GM12878 (cell line): Measurements from ENCODE around the gene DNPEP. TPM values are rescaled to one million over a fixed set of nuclear protein-coding genes. Genes with fewer than 3 reads are reported as not detected.

Experiments
- ATF7 ChIP-seq: fragments of 450-650 bp; IDR thresholded peaks from 2 replicates; pipeline ENCODE4 v1.6.1; 2016; ENCODE audit warnings: low read depth, mild to moderate bottlenecking
- BHLHE40 ChIP-seq, 2 experiments: fragments of 450-650 bp in 1 of 2; IDR thresholded peaks; 2 replicates each; pipeline ENCODE4 v1.6.1; 2011 to 2017; ENCODE audit warnings: low read depth in 2 of 2, borderline replicate concordance in 1 of 2, improper control_type of control experiment in 1 of 2, low read length in 1 of 2, mild to moderate bottlenecking in 1 of 2
- DPF2 ChIP-seq: fragments of 450-650 bp; IDR thresholded peaks from 2 replicates; pipeline ENCODE4 v1.6.1; 2017; ENCODE audit warnings: mild to moderate bottlenecking
- E2F8 ChIP-seq: fragments of 450-650 bp; IDR thresholded peaks from 2 replicates; pipeline ENCODE4 v1.6.1; 2018; ENCODE audit warnings: mild to moderate bottlenecking, low read depth, moderate library complexity; ENCODE audit not compliant: partially characterized antibody
- FOXK2 ChIP-seq: fragments of 450-650 bp; IDR thresholded peaks from 2 replicates; pipeline ENCODE4 v1.6.1; 2017; ENCODE audit warnings: mild to moderate bottlenecking, moderate library complexity
- GATAD2B ChIP-seq: fragments of 450-650 bp; conservative IDR thresholded peaks from 2 replicates; pipeline ENCODE4 v1.6.1; 2017; ENCODE audit warnings: low read depth, mild to moderate bottlenecking, moderate library complexity
- IKZF1 ChIP-seq: fragments of 450-650 bp; conservative IDR thresholded peaks from 2 replicates; pipeline ENCODE4 v1.6.1; 2017; ENCODE audit warnings: antibody characterized with exemption, mild to moderate bottlenecking
- IKZF2 ChIP-seq, 2 experiments: fragments of 450-650 bp; IDR thresholded peaks; 2 replicates each; pipeline ENCODE4 v1.6.1; 2017; ENCODE audit warnings: mild to moderate bottlenecking in 2 of 2, moderate library complexity in 2 of 2
- IRF4 ChIP-seq: IDR thresholded peaks from 2 replicates; pipeline ENCODE4 v1.6.1; 2011; ENCODE audit warnings: low read depth, low read length
- KDM1A ChIP-seq: fragments of 200-600 bp; sonication (generic); IDR thresholded peaks from 2 replicates; pipeline ENCODE4 v1.6.1; 2016; ENCODE audit warnings: borderline replicate concordance
- MEF2B ChIP-seq: fragments of 450-650 bp; IDR thresholded peaks from 2 replicates; pipeline ENCODE4 v1.6.1; 2018; ENCODE audit warnings: mild to moderate bottlenecking, moderate library complexity; ENCODE audit not compliant: partially characterized antibody, poor library complexity, severe bottlenecking
- NFYB ChIP-seq: IDR thresholded peaks from 2 replicates; pipeline ENCODE4 v1.6.1; 2011; ENCODE audit warnings: low read depth, mild to moderate bottlenecking, low read length, improper control_type of control experiment, moderate library complexity; ENCODE audit not compliant: insufficient read depth
- PAX8 ChIP-seq: fragments of 450-650 bp; IDR thresholded peaks from 2 replicates; pipeline ENCODE4 v1.6.1; 2017; ENCODE audit warnings: mild to moderate bottlenecking, moderate library complexity
- POLR2A ChIP-seq: IDR thresholded peaks from 2 replicates; pipeline ENCODE4 v1.6.1; 2011; ENCODE audit warnings: low read depth, mild to moderate bottlenecking, low read length
- POU2F2 ChIP-seq: IDR thresholded peaks from 3 replicates; pipeline ENCODE4 v1.6.1; 2011; ENCODE audit warnings: low read depth, mild to moderate bottlenecking, low read length, borderline replicate concordance
- RAD51 ChIP-seq: fragments of 450-650 bp; IDR thresholded peaks from 2 replicates; pipeline ENCODE4 v1.6.1; 2016; ENCODE audit warnings: moderate library complexity, mild to moderate bottlenecking, inconsistent platforms
- RELA ChIP-seq: fragments of 450-650 bp; IDR thresholded peaks from 2 replicates; pipeline ENCODE4 v1.8.0; 2014; ENCODE audit warnings: borderline replicate concordance; ENCODE audit not compliant: partially characterized antibody
- REST ChIP-seq: IDR thresholded peaks from 2 replicates; pipeline ENCODE4 v1.6.1; 2012; ENCODE audit warnings: mild to moderate bottlenecking, low read depth, low read length
- ZBTB4 ChIP-seq: fragments of 450-650 bp; formaldehyde crosslinking; IDR thresholded peaks from 2 replicates; pipeline ENCODE4 v1.4.0; 2022; ENCODE audit warnings: mild to moderate bottlenecking, moderate library complexity
- ZNF207 ChIP-seq: fragments of 450-650 bp; IDR thresholded peaks from 2 replicates; pipeline ENCODE4 v1.6.1; 2014; ENCODE audit warnings: antibody characterized with exemption, mild to moderate bottlenecking, borderline replicate concordance
- polyA plus RNA-seq, 11 experiments: library from polyadenylated mRNA; depleted of rRNA in 4 of 11; unstranded in 6 of 11; stranded (reverse) in 5 of 11; fragments of >200 nt; fragmentation: Nextera tagmentation in 4 of 11; fragmentation: Illumina TruSeq in 1 of 11; extraction: Ambion mirVana in 4 of 11; extraction: Trizol in 1 of 11; gene quantifications; 1 replicate in 1 of 11; 2 replicates in 10 of 11; pipeline versions ENCODE4 v1.2.1 to v1.2.3, GENCODE V29; 2011 to 2016; ENCODE audit warnings: inconsistent platforms in 2 of 11, missing spikeins in 2 of 11, low read depth in 1 of 11
- total RNA-seq, 4 experiments: library from RNA; depleted of rRNA in 3 of 4; stranded (reverse); fragments of >200 nt in 3 of 4; fragmentation: Illumina TruSeq in 1 of 4; extraction: Trizol in 1 of 4; gene quantifications; 2 replicates each; pipeline versions ENCODE4 v1.2.1 to v1.2.3, GENCODE V29; 2013 to 2021

DNPEP gene
- total and polyA plus RNA-seq, 10 of the 15 experiments (the other 5 are each of a cell fraction or from before 2014, with no cell fraction given) = 33.1 to 82.0 (median 64.1) TPM

GRCh38 chr2:219387306-219388120, at the start of gene DNPEP (continued):
- TF ChIP-seq ZNF207 (no peak), DPF2 (peak; percentile 53; the same call in 1 of the 2 replicates), E2F8 (no peak), POLR2A (peak; percentile 65), IKZF2 (IDR thresholded peaks at IDR 0.05) (peak; percentile 73 to 78), ZBTB4 (CRISPR knock-in tag) (no peak), REST (no peak), GATAD2B (0 out of 2 replicates have a peak, but pooled peaks have one; percentile 45), NFYB (no peak), IKZF1 (peak; percentile 92), MEF2B (no peak), RELA (no peak), RAD51 (peak; percentile 74), POU2F2 (no peak), KDM1A (no peak), ATF7 (peak; percentile 31; the same call in 1 of the 2 replicates), FOXK2 (no peak), IRF4 (0 out of 2 replicates have a peak, but pooled peaks have one; percentile 13), BHLHE40 (IDR thresholded peaks at IDR 0.05; ENCODE audit: borderline replicate concordance in 1 of 2, low read depth in 2 of 2, low read length in 1 of 2) (peak; percentile 74 to 92), PAX8 (no peak)
